OCI-LY3 (cell line): ENCODE measurements around the gene CST8.

Experiments used
- H2AFZ ChIP-seq: fragments of 200-600, 300-600 bp; shearing (Covaris generic); 2 replicates; pipeline ENCODE4 v1.6.0; 2014; ENCODE audit warnings: antibody characterized with exemption, low read depth, low read length
- H3K27ac ChIP-seq: fragments of 200-600, 300-600 bp; sonication (generic); 2 replicates; pipeline ENCODE4 v1.5.1; 2014; ENCODE audit warnings: mild to moderate bottlenecking, low read length, moderate library complexity, mixed read lengths
- H3K27me3 ChIP-seq: fragments of 200-600, 300-600 bp; sonication (generic); 2 replicates; pipeline ENCODE4 v1.6.1; 2014; ENCODE audit warnings: low read depth, low read length, mixed read lengths
- H3K36me3 ChIP-seq: fragments of 200-600, 300-600 bp; sonication (generic); replicated peaks from 2 replicates; pipeline ENCODE3; 2014; ENCODE audit warnings: low read depth, low read length, mixed read lengths
- H3K4me1 ChIP-seq: fragments of 300-600, 200-600 bp; sonication (generic); 2 replicates; pipeline ENCODE4 v1.6.1; 2014; ENCODE audit warnings: low read length, mixed read lengths
- H3K4me2 ChIP-seq: fragments of 200-600, 300-600 bp; sonication (generic); 2 replicates; pipeline ENCODE4 v1.6.1; 2014; ENCODE audit warnings: low read length, mixed read lengths
- H3K4me3 ChIP-seq: fragments of 300-600, 200-600 bp; sonication (generic); 2 replicates; pipeline ENCODE4 v1.5.1; 2014; ENCODE audit warnings: antibody characterized with exemption, mild to moderate bottlenecking, low read length, moderate library complexity
- H3K79me2 ChIP-seq: fragments of 300-600, 200-600 bp; shearing (Covaris generic); 2 replicates; pipeline ENCODE4 v1.6.1; 2014; ENCODE audit warnings: mild to moderate bottlenecking, low read length, mixed read lengths
- H3K9ac ChIP-seq: fragments of 300-600, 200-600 bp; shearing (Covaris generic); 2 replicates; pipeline ENCODE4 v1.6.0; 2014; ENCODE audit warnings: mild to moderate bottlenecking, low read length, moderate library complexity
- H3K9me3 ChIP-seq: fragments of 200-600, 300-600 bp; shearing (Covaris generic); 2 replicates; pipeline ENCODE4 v1.6.1; 2014; ENCODE audit warnings: low read length, mixed read lengths; ENCODE audit not compliant: insufficient read depth
- H4K20me1 ChIP-seq: fragments of 200-600, 300-600 bp; sonication (generic); 2 replicates; pipeline ENCODE4 v1.6.1; 2016; ENCODE audit warnings: low read length, mixed read lengths; ENCODE audit not compliant: insufficient read depth
- EZH2phosphoT487 ChIP-seq: fragments of 200-600 bp; shearing (Covaris generic); IDR thresholded peaks from 2 replicates; pipeline ENCODE4 v1.6.1; 2018; ENCODE audit warnings: antibody characterized with exemption, mixed run types, low read depth
- TF ChIP-seq, protein P1 (sequence below): fragments of 200-600, 300-600 bp; sonication (generic); IDR thresholded peaks from 2 replicates; pipeline ENCODE4 v1.5.1; 2014; ENCODE audit warnings: antibody characterized with exemption, low read length, low read depth

CST8 gene

DNA sequence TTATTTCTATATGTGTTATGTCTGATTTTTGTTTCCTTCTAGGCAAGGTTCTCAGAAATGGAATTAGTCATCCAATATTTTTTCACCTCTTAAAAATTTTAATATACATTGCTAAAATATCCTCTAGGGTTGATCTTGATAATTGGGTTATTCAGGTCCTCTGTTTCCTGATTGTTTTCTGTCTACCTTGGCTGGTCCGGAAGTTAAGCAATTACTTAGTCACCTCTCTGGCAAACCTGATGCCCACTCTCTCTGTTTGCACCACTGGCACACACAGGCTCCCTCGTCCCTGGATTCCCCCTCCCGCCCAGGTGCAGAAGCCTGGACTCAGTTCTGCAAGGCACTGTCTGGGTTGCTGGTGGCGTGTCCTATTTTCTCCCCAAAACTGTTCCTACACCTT lies 49.7 kb downstream of the CST8 start:
- no peaks in the 10 kb centered on the region for H3K9me3 ChIP-seq
- TF ChIP-seq, protein P1, sequence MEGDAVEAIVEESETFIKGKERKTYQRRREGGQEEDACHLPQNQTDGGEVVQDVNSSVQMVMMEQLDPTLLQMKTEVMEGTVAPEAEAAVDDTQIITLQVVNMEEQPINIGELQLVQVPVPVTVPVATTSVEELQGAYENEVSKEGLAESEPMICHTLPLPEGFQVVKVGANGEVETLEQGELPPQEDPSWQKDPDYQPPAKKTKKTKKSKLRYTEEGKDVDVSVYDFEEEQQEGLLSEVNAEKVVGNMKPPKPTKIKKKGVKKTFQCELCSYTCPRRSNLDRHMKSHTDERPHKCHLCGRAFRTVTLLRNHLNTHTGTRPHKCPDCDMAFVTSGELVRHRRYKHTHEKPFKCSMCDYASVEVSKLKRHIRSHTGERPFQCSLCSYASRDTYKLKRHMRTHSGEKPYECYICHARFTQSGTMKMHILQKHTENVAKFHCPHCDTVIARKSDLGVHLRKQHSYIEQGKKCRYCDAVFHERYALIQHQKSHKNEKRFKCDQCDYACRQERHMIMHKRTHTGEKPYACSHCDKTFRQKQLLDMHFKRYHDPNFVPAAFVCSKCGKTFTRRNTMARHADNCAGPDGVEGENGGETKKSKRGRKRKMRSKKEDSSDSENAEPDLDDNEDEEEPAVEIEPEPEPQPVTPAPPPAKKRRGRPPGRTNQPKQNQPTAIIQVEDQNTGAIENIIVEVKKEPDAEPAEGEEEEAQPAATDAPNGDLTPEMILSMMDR = no peak
- no peak for TF ChIP-seq EZH2phosphoT487
- H3K27ac ChIP-seq = no peak overlapping the region
- no peak overlapping the region for H3K4me3 ChIP-seq
- H4K20me1 ChIP-seq = no peaks in the 10 kb centered on the region
- H3K4me1 ChIP-seq = no peaks in the 10 kb centered on the region
- peaks cover 14% of the 10 kb centered on the region; the same call in 1 of the 2 replicates for H3K27me3 ChIP-seq
- no peak overlapping the region for H3K4me2 ChIP-seq
- no peak overlapping the region for H2AFZ ChIP-seq
- no peaks in the 10 kb centered on the region for H3K36me3 ChIP-seq
- no peaks in the 10 kb centered on the region for H3K79me2 ChIP-seq
- H3K9ac ChIP-seq = no peak overlapping the region

DNA sequence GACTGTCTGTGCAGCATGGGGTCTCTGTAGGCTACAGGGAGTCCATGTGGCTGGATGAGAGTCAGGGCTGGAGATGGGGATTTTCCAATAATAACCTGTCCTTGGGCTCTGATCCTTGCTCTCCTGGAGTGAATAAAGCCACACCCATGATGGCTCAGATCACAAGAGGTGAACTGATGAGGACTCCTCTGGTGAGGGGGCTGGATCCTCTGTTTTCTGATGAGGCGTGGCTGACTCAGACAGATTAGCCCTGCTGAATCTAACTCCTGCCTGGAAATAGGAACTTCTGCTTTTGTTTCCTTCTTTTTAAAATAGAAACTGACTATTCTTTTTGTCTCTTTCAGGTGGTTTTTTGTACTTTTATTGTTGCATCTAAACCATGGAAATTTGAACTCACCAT lies 50.4 kb downstream of the CST8 start:
- Histone ChIP-seq H3K4me3 (no peak overlapping the region), H3K36me3 (no peaks in the 10 kb centered on the region), H4K20me1 (no peaks in the 10 kb centered on the region), H3K27ac (no peak overlapping the region), H3K4me2 (no peak overlapping the region), H3K79me2 (no peaks in the 10 kb centered on the region), H3K4me1 (no peaks in the 10 kb centered on the region), H3K27me3 (peaks cover 14% of the 10 kb centered on the region; the same call in 1 of the 2 replicates), H2AFZ (no peak overlapping the region), H3K9me3 (no peaks in the 10 kb centered on the region), H3K9ac (no peak overlapping the region)
- TF ChIP-seq EZH2phosphoT487 = no peak
- TF ChIP-seq, protein P1 = no peak

DNA sequence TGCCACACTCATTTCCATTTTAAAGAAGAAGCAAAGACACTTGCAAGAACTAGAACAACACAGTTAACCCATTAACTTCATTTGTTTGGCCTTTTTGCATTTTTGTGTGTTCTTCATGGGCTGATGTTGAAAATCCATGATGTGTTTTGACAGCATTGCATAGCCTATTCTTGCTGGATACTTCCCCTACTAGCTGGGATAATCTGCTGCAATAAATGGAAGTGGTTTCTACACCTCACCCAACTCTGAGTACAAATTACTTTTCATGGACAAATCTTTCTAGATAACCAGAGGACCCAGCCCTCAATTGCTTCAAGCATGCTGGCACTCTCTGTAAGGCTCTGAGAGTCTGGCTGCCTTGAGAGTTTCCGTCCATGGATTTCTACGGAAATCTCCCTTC lies 50.9 kb downstream of the CST8 start:
- H3K4me1 ChIP-seq = no peaks in the 10 kb centered on the region
- TF ChIP-seq EZH2phosphoT487 = no peak

GRCh38 chr20:23542801-23543200 lies 51.9 kb downstream of the CST8 start:
- no peaks in the 10 kb centered on the region for H3K79me2 ChIP-seq
- TF ChIP-seq, protein P1 = no peak
- TF ChIP-seq EZH2phosphoT487 = no peak
- no peak overlapping the region for H3K9ac ChIP-seq
- H3K4me3 ChIP-seq = no peak overlapping the region
- H3K36me3 ChIP-seq = no peaks in the 10 kb centered on the region
- no peaks in the 10 kb centered on the region for H4K20me1 ChIP-seq
- no peak overlapping the region for H3K4me2 ChIP-seq
- H2AFZ ChIP-seq = no peak overlapping the region
- H3K27me3 ChIP-seq = peaks cover 19% of the 10 kb centered on the region; the same call in 1 of the 2 replicates
- no peak overlapping the region for H3K27ac ChIP-seq
- no peaks in the 10 kb centered on the region for H3K4me1 ChIP-seq
- H3K9me3 ChIP-seq = no peaks in the 10 kb centered on the region

More for the DNA sequence above, 50.9 kb downstream of the CST8 start:
- Histone ChIP-seq H3K9me3 (no peaks in the 10 kb centered on the region), H2AFZ (no peak overlapping the region), H3K4me2 (no peak overlapping the region), H3K27me3 (peaks cover 14% of the 10 kb centered on the region; the same call in 1 of the 2 replicates), H3K9ac (no peak overlapping the region), H3K27ac (no peak overlapping the region), H3K4me3 (no peak overlapping the region), H3K79me2 (no peaks in the 10 kb centered on the region), H3K36me3 (no peaks in the 10 kb centered on the region), H4K20me1 (no peaks in the 10 kb centered on the region)
